ENCODE results near the gene GP2. TPM values are rescaled to one million over a fixed set of nuclear protein-coding genes. Genes with fewer than 3 reads are reported as not detected.

Gene GP2
- total RNA-seq, 6 experiments from 2014 or later: 0.12 TPM; not detected in 5

DNA sequence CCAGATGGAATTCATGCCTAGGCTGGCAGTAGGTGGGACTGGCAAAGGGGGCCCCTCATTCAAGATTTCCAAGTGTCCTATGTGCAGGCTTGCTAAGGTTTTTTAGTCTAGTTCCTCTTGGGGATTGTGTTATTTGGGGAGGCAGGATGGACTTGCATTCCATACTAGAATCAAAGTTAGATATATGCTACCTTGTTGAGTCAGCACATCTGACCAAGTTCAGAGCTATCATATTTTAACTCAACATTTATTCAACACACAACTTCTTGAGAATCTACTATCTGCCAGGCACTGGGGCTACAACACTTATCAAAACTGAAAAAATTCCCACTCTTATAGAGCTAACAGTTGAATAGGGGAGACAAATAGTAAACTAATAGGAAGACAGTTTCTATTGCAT is 6.7 kb downstream of the GP2 start:
- Histone ChIP-seq H3K27me3 (no peaks in the 10 kb centered on the region), H3K27ac (no peak overlapping the region), H3K36me3 (no peaks in the 10 kb centered on the region), H3K9me3 (no peaks in the 10 kb centered on the region), H3K4me3 (no peak overlapping the region), H3K4me1 (no peaks in the 10 kb centered on the region)
- ATAC-seq: no peak
- no peak for DNase-seq
- no peak for TF ChIP-seq POLR2A (IDR thresholded peaks at IDR 0.05)
- TF ChIP-seq, protein P1, sequence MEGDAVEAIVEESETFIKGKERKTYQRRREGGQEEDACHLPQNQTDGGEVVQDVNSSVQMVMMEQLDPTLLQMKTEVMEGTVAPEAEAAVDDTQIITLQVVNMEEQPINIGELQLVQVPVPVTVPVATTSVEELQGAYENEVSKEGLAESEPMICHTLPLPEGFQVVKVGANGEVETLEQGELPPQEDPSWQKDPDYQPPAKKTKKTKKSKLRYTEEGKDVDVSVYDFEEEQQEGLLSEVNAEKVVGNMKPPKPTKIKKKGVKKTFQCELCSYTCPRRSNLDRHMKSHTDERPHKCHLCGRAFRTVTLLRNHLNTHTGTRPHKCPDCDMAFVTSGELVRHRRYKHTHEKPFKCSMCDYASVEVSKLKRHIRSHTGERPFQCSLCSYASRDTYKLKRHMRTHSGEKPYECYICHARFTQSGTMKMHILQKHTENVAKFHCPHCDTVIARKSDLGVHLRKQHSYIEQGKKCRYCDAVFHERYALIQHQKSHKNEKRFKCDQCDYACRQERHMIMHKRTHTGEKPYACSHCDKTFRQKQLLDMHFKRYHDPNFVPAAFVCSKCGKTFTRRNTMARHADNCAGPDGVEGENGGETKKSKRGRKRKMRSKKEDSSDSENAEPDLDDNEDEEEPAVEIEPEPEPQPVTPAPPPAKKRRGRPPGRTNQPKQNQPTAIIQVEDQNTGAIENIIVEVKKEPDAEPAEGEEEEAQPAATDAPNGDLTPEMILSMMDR (IDR thresholded peaks at IDR 0.05): no peak
- intact Hi-C loops (cut with DNase I): no loop called here

DNA sequence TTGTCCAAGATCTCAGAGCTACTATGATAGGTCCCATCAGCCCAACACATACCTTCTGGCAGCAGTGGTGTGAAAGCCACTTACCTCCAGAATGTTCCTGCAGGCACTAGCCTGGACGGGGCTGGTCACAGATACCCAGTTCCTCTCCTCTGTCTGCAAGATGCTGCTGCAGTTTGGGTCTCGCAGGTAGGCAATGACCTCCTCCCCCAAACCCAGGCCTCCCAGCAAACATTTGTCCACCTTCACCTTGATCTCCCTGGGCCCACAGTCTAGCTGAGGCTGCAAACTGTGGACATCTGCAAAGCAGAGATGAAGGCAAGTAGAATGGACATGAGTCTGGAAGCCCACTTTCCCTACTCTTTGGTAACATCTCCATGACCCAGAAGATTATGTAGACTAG is 7.1 kb downstream of the GP2 start:
- 33% methylated on average over 1 of the region's 2 CpGs for WGBS (ENCODE audit: insufficient coverage, low coverage, low lambda C conversion rate, missing lambda C conversion rate)
- TF ChIP-seq POLR2A (IDR thresholded peaks at IDR 0.05): no peak
- TF ChIP-seq, protein P1 (IDR thresholded peaks at IDR 0.05): no peak
- Histone ChIP-seq H3K9me3 (no peaks in the 10 kb centered on the region), H3K36me3 (no peaks in the 10 kb centered on the region), H3K4me1 (no peaks in the 10 kb centered on the region), H3K27me3 (no peaks in the 10 kb centered on the region), H3K4me3 (no peak overlapping the region), H3K27ac (no peak overlapping the region)
- DNase-seq: no peak
- intact Hi-C loops (cut with DNase I): no loop called here
- no peak for ATAC-seq

DNA sequence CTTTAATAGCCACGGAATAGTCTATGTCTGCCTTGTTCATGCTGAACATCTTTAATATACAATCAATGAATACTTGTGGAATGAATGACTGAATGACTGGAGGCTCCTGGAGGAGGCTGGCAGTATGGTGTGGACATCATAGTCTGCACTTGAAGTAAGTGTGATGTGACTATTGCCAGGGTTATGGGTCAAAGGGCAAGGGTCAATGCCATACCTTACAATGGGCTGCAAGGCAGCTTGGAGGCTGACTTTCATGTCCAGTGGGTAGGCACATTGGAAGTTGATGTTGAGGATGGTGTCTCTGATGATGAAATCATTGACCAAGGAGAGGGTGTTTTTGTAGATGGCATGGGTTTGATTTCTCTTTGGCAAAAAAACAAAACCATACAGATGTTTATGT is 7.9 kb downstream of the GP2 start:
- H3K4me1 ChIP-seq: no peaks in the 10 kb centered on the region
- TF ChIP-seq, protein P1 (IDR thresholded peaks at IDR 0.05): no peak
- no peak for TF ChIP-seq POLR2A (IDR thresholded peaks at IDR 0.05)
- ATAC-seq (no peak), DNase-seq (no peak)
- no peaks in the 10 kb centered on the region for H3K36me3 ChIP-seq
- H3K27ac ChIP-seq: no peak overlapping the region
- intact Hi-C loops (cut with DNase I): no loop called here
- no peaks in the 10 kb centered on the region for H3K27me3 ChIP-seq
- H3K9me3 ChIP-seq: no peaks in the 10 kb centered on the region
- no peak overlapping the region for H3K4me3 ChIP-seq
- 39% methylated on average over 1 of the region's 1 CpG for WGBS (ENCODE audit: insufficient coverage, low coverage, low lambda C conversion rate, missing lambda C conversion rate)

DNA sequence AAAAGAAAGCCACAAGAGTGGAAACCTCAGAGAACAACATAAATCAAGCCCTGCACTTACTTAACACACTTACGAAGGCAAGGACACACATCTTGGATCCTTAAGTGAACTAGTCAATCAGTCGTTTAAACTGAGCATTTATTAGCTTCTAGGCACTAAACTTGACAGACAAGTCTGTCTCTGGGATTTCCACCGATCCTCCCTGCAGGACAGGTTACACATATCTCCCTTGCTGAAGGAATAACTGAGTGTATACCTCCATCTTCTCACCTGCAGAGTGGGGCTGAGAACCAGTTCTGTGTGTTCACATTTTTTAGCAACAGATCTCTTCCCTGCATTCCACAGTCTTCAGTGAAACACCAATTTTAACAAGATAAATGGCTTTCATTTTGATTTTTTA is 8.9 kb downstream of the GP2 start:
- ATAC-seq (no peak), DNase-seq (no peak)
- TF ChIP-seq POLR2A (IDR thresholded peaks at IDR 0.05): no peak
- TF ChIP-seq, protein P1 (IDR thresholded peaks at IDR 0.05): no peak
- no peaks in the 10 kb centered on the region for H3K9me3 ChIP-seq
- H3K4me1 ChIP-seq: no peaks in the 10 kb centered on the region
- H3K27ac ChIP-seq: no peak overlapping the region
- 71% methylated on average over 3 of the region's 3 CpGs for WGBS (ENCODE audit: insufficient coverage, low coverage, low lambda C conversion rate, missing lambda C conversion rate)
- intact Hi-C loops (cut with DNase I): no loop called here
- H3K27me3 ChIP-seq: no peaks in the 10 kb centered on the region
- H3K36me3 ChIP-seq: no peaks in the 10 kb centered on the region
- no peak overlapping the region for H3K4me3 ChIP-seq

DNA sequence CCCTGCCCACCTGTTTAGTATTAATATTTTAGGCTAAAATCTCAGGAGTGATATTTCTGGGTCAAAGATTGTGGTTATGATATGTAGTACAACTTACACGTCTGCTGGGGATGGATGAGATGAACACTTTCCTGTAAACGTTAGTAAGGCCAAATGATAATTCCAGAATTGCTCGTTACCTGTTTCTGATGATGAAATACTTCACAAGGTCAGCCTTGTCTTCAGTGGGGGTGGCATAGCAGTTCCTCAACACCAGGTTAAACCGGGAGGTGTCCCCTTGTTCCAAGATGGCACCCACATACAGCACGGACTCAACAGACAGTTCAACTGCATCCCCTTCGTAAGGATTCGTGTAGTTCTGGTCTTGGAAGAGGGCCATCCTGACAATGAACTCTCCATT is 9.3 kb downstream of the GP2 start:
- no peaks in the 10 kb centered on the region for H3K27me3 ChIP-seq
- ATAC-seq: no peak
- H3K27ac ChIP-seq: no peak overlapping the region
- no peak overlapping the region for H3K4me3 ChIP-seq
- intact Hi-C loops (cut with DNase I): no loop called here
- no peaks in the 10 kb centered on the region for H3K36me3 ChIP-seq
- TF ChIP-seq, protein P1 (IDR thresholded peaks at IDR 0.05): no peak
- TF ChIP-seq POLR2A (IDR thresholded peaks at IDR 0.05): no peak
- no peaks in the 10 kb centered on the region for H3K4me1 ChIP-seq
- 52% methylated on average over 5 of the region's 7 CpGs for WGBS (ENCODE audit: insufficient coverage, low coverage, low lambda C conversion rate, missing lambda C conversion rate)
- no peak for DNase-seq
- H3K9me3 ChIP-seq: no peaks in the 10 kb centered on the region

Data from right lobe of liver (tissue), 6 donors.